BJ (cell line): ENCODE results near the gene ST3GAL2. TPM values are rescaled to one million over a fixed set of nuclear protein-coding genes. Genes with fewer than 3 reads are reported as not detected.

ENCODE experiments used
- CTCF ChIA-PET: fragments of 350-600 bp; formaldehyde crosslinking; extraction: SDS; loops from one replicate; lab custom pipeline; 2021; ENCODE audit warnings: antibody characterized with exemption, inconsistent platforms; lab: Yijun Ruan, JAX
- POLR2A ChIA-PET: fragments of 300-600 bp; sonication (Branson Sonifier 250); formaldehyde crosslinking; extraction: SDS; loops from one replicate; lab custom pipeline; 2021; ENCODE audit warnings: antibody characterized with exemption; lab: Charles Lee
- DNase-seq: peaks from one replicate; pipeline ENCODE4 v3.0.0-alpha.2; 2011; ENCODE audit warnings: low read depth
- H3K27me3 ChIP-seq: 2 replicates; pipeline ENCODE4 v1.6.0; 2011; ENCODE audit warnings: low read length; ENCODE audit not compliant: control insufficient read depth, insufficient read depth
- H3K36me3 ChIP-seq: 2 replicates; pipeline ENCODE4 v1.5.1; 2011; ENCODE audit warnings: low read length; ENCODE audit not compliant: control insufficient read depth, insufficient read depth
- H3K4me3 ChIP-seq: 2 replicates; pipeline ENCODE4 v1.5.1; 2011; ENCODE audit warnings: low read depth, mild to moderate bottlenecking, control low read depth, low read length
- CTCF ChIP-seq: IDR thresholded peaks from 2 replicates; pipeline ENCODE4 v1.5.1; 2011; ENCODE audit warnings: low read depth, mild to moderate bottlenecking, control low read depth, inconsistent platforms, low read length, moderate library complexity; ENCODE audit not compliant: insufficient read depth
- polyA plus RNA-seq: library from polyadenylated mRNA; depleted of rRNA; stranded (reverse); fragments of >200 nt; gene quantifications from 2 replicates; pipeline ENCODE4 v1.2.3, GENCODE V29; 2011

The ST3GAL2 gene
- polyA plus RNA-seq, 1 experiment = 24.7 TPM

- H3K36me3 ChIP-seq = peaks cover 26% of the 10 kb centered on the region
- no peak overlapping the region for H3K4me3 ChIP-seq
- POLR2A ChIA-PET = no interaction called here
- peak; percentile 9 for DNase-seq
- TF ChIP-seq CTCF = no peak
- no peaks in the 10 kb centered on the region for H3K27me3 ChIP-seq
- CTCF ChIA-PET = no interaction called here
These were observed 43.1 kb upstream of the ST3GAL2 start for GRCh38 chr16:70481929-70482536.

GRCh38 chr16:70480127-70481105 lies 41.5 kb upstream of the ST3GAL2 start:
- ChIA-PET CTCF (interaction anchor here (0.5 kb wide), 1 partner anchor 44 kb away, joined by 4 read pairs; no protein-coding TSS in a partner anchor), POLR2A (no interaction called here)
- peaks cover 25% of the 10 kb centered on the region for H3K36me3 ChIP-seq
- no peak for DNase-seq
- TF ChIP-seq CTCF = no peak
- H3K27me3 ChIP-seq = no peaks in the 10 kb centered on the region
- no peak overlapping the region for H3K4me3 ChIP-seq

GRCh38 chr16:70478912-70479341 lies 40.0 kb upstream of the ST3GAL2 start:
- Histone ChIP-seq H3K4me3 (no peak overlapping the region), H3K36me3 (peaks cover 26% of the 10 kb centered on the region), H3K27me3 (no peaks in the 10 kb centered on the region)
- POLR2A ChIA-PET = interaction anchor here (0.7 kb wide), 1 partner anchor 133 kb away, joined by 3 read pairs; no protein-coding TSS in a partner anchor
- TF ChIP-seq CTCF = no peak
- DNase-seq = no peak
- CTCF ChIA-PET = interaction anchor here (1.0 to 1.4 kb wide), 2 partner anchors 109 to 132 kb away, joined by 3 read pairs; partner anchors contain the start of gene DDX19A

GRCh38 chr16:70478169-70478568 lies 39.3 kb upstream of the ST3GAL2 start:
- ChIA-PET POLR2A (no interaction called here), CTCF (interaction anchor here (1.0 to 1.4 kb wide), 2 partner anchors 108 to 131 kb away, joined by 3 read pairs; partner anchors contain the start of gene DDX19A)
- Histone ChIP-seq H3K27me3 (no peaks in the 10 kb centered on the region), H3K4me3 (no peak overlapping the region), H3K36me3 (peaks cover 25% of the 10 kb centered on the region)
- DNase-seq = no peak
- no peak for TF ChIP-seq CTCF
